MM.1S (cell line): ENCODE data around the gene KRTAP4-5.
"Not testable (repeated sequence)": the region's sequence is repeated elsewhere in the genome, so short reads cannot be mapped to it uniquely, and the experiment has no call there.

Experiments
- DNase-seq: peaks from one replicate; pipeline ENCODE4 v3.0.0-alpha.2; 2015
- H2AFZ ChIP-seq: fragments of 300-600 bp; sonication (generic); 2 replicates; pipeline ENCODE4 v1.6.0; 2016; ENCODE audit warnings: antibody characterized with exemption, low read length
- H3F3A ChIP-seq: fragments of 300-600 bp; sonication (generic); 2 replicates; pipeline ENCODE4 v1.6.1; 2016; ENCODE audit warnings: mild to moderate bottlenecking, antibody characterized with exemption, low read length, moderate library complexity, mixed read lengths; ENCODE audit not compliant: insufficient read depth
- H3K27ac ChIP-seq: fragments of 300-600 bp; sonication (generic); 2 replicates; pipeline ENCODE4 v1.5.1; 2016; ENCODE audit warnings: mild to moderate bottlenecking, low read length
- H3K27me3 ChIP-seq: fragments of 300-600 bp; sonication (generic); replicated peaks from 2 replicates; pipeline ENCODE4 v1.6.0; 2016; ENCODE audit warnings: low read length; ENCODE audit not compliant: insufficient read depth
- H3K36me3 ChIP-seq: fragments of 300-600 bp; sonication (generic); replicated peaks from 2 replicates; pipeline ENCODE4 v1.6.1; 2016; ENCODE audit warnings: mild to moderate bottlenecking, low read length, mixed read lengths; ENCODE audit not compliant: insufficient read depth
- H3K4me1 ChIP-seq: fragments of 300-600 bp; sonication (generic); 2 replicates; pipeline ENCODE4 v1.6.1; 2016; ENCODE audit warnings: low read length, mixed read lengths
- H3K4me2 ChIP-seq: fragments of 300-600 bp; sonication (generic); 2 replicates; pipeline ENCODE4 v1.6.0; 2016; ENCODE audit warnings: low read depth, low read length
- H3K4me3 ChIP-seq: fragments of 300-600 bp; sonication (generic); 2 replicates; pipeline ENCODE4 v1.5.1; 2016; ENCODE audit warnings: low read length, mixed read lengths
- H3K79me2 ChIP-seq: fragments of 300-600 bp; sonication (generic); 2 replicates; pipeline ENCODE4 v1.6.1; 2016; ENCODE audit warnings: mixed run types, low read length, mixed read lengths
- H3K9ac ChIP-seq: fragments of 300-600 bp; sonication (generic); 2 replicates; pipeline ENCODE4 v1.6.1; 2016; ENCODE audit warnings: low read length, mixed read lengths
- H3K9me2 ChIP-seq: fragments of 300-600 bp; sonication (generic); replicated peaks from 2 replicates; pipeline ENCODE4 v1.6.1; 2016; ENCODE audit warnings: mild to moderate bottlenecking, low read length, mixed read lengths; ENCODE audit not compliant: insufficient read depth
- H3K9me3 ChIP-seq: fragments of 300-600 bp; sonication (generic); replicated peaks from 2 replicates; pipeline ENCODE4 v1.6.1; 2016; ENCODE audit warnings: mild to moderate bottlenecking, low read length, mixed read lengths; ENCODE audit not compliant: insufficient read depth
- H4K20me1 ChIP-seq: fragments of 300-600 bp; sonication (generic); 2 replicates; pipeline ENCODE4 v1.6.1; 2016; ENCODE audit warnings: mild to moderate bottlenecking, low read length, moderate library complexity, mixed read lengths; ENCODE audit not compliant: insufficient read depth
- EZH2 ChIP-seq: fragments of 300-600 bp; sonication (generic); optimal IDR thresholded peaks from 2 replicates; pipeline ENCODE3; 2017; ENCODE audit warnings: low read depth, mild to moderate bottlenecking, antibody characterized with exemption, low read length, mixed read lengths
- EZH2phosphoT487 ChIP-seq: fragments of 300-600 bp; sonication (generic); IDR thresholded peaks from 2 replicates; pipeline ENCODE4 v1.6.1; 2018; ENCODE audit warnings: antibody characterized with exemption, low read length
- TF ChIP-seq, protein P1 (sequence below): fragments of 300-600 bp; sonication (generic); IDR thresholded peaks from 2 replicates; pipeline ENCODE4 v1.5.1; 2016; ENCODE audit warnings: antibody characterized with exemption, low read length, mixed read lengths

KRTAP4-5 gene

DNA sequence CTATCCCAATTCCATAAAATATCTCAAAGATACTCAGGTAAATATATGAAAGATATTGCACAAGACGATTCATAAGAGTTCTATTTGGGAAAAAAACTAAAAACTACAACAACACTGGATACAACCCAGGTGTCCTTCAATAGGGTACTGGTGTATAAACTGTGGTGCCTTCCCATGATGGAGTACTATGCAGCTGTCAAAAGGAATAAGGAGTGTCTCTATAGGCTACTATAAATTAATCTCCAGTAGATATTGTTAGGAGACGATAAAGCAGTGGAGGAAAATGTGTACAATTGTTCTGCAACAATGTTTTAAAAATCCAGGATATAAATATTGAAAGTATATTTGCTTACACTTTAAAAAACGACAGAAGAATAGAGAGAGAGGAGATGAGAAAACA is 23.2 kb downstream of the KRTAP4-5 start:
- no peaks in the 10 kb centered on the region for H3K9me3 ChIP-seq
- no peak overlapping the region for H2AFZ ChIP-seq

DNA sequence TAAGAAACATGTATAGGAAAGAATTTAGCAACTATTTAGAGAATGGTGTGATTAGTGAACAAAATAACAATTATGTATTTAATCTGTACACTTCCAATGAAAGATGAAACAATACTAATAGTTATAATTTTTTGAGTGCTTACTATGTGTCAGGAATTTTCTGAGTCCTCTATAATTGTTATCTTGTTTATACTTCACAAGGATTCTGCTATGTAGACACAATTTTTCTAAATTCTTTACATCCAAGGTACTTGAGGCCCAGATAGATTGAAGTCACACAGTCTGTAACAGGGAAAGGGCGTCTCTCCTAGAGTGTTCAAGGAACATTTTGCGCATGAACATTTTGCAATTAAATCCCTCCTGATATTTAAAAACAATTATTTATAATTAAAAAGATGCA is 24.6 kb downstream of the KRTAP4-5 start:
- no peak for DNase-seq
- H3F3A ChIP-seq: no peaks in the 10 kb centered on the region
- H3K79me2 ChIP-seq: no peaks in the 10 kb centered on the region
- no peaks in the 10 kb centered on the region for H3K9me3 ChIP-seq
- no peak overlapping the region for H3K27ac ChIP-seq
- no peak overlapping the region for H3K4me2 ChIP-seq
- H4K20me1 ChIP-seq: no peaks in the 10 kb centered on the region
- H3K27me3 ChIP-seq: no peaks in the 10 kb centered on the region
- no peaks in the 10 kb centered on the region for H3K4me1 ChIP-seq
- TF ChIP-seq EZH2 (no peak), EZH2phosphoT487 (no peak)
- TF ChIP-seq, protein P1, sequence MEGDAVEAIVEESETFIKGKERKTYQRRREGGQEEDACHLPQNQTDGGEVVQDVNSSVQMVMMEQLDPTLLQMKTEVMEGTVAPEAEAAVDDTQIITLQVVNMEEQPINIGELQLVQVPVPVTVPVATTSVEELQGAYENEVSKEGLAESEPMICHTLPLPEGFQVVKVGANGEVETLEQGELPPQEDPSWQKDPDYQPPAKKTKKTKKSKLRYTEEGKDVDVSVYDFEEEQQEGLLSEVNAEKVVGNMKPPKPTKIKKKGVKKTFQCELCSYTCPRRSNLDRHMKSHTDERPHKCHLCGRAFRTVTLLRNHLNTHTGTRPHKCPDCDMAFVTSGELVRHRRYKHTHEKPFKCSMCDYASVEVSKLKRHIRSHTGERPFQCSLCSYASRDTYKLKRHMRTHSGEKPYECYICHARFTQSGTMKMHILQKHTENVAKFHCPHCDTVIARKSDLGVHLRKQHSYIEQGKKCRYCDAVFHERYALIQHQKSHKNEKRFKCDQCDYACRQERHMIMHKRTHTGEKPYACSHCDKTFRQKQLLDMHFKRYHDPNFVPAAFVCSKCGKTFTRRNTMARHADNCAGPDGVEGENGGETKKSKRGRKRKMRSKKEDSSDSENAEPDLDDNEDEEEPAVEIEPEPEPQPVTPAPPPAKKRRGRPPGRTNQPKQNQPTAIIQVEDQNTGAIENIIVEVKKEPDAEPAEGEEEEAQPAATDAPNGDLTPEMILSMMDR: no peak
- no peaks in the 10 kb centered on the region for H3K36me3 ChIP-seq
- H3K9me2 ChIP-seq: no peaks in the 10 kb centered on the region
- H3K9ac ChIP-seq: no peak overlapping the region
- no peak overlapping the region for H3K4me3 ChIP-seq
- no peak overlapping the region for H2AFZ ChIP-seq

More for the DNA sequence above, 23.2 kb downstream of the KRTAP4-5 start:
- Histone ChIP-seq H3K79me2 (no peaks in the 10 kb centered on the region), H3K27me3 (no peaks in the 10 kb centered on the region), H3K36me3 (no peaks in the 10 kb centered on the region), H3K27ac (no peak overlapping the region), H3K9ac (no peak overlapping the region), H3K4me1 (no peaks in the 10 kb centered on the region), H3K4me3 (no peak overlapping the region), H3K4me2 (no peak overlapping the region), H3K9me2 (no peaks in the 10 kb centered on the region), H4K20me1 (no peaks in the 10 kb centered on the region), H3F3A (no peaks in the 10 kb centered on the region)
- no peak for DNase-seq
- TF ChIP-seq, protein P1: no peak
- TF ChIP-seq EZH2: no peak
- no peak for TF ChIP-seq EZH2phosphoT487

DNA sequence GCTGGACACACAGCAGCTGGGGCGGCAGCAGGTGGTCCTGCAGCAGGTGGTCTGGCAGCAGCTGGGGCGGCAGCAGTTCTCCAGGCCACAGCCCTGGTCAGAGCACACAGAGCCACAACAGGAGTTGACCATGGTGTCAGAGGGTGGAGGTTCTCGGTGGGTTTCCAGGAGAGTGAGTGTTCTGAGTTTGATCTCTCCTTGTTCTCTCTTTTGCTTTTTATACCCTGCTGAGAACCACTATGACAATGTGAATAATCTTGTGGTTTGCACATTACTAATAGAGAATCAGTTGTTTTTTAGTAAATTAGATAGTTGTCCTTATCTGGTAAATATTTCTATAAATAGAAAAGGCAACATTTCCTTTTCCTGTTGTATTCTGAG is 25.6 kb downstream of the KRTAP4-5 start, which contains the start of gene KRTAP4-12:
Gene KRTAP4-12 (minus strand): TSS at position 192 of the 381 bp plus-strand sequence. CDS start 60 bp downstream, at position 132.
- H3K27me3 ChIP-seq, H3K4me2 ChIP-seq, H3K27ac ChIP-seq, H3K4me1 ChIP-seq, H3K4me3 ChIP-seq, H3K9me2 ChIP-seq, H3F3A ChIP-seq, H3K9ac ChIP-seq, H3K36me3 ChIP-seq, H3K9me3 ChIP-seq, DNase-seq, H3K79me2 ChIP-seq, H2AFZ ChIP-seq, H4K20me1 ChIP-seq: not testable (repeated sequence)

DNA sequence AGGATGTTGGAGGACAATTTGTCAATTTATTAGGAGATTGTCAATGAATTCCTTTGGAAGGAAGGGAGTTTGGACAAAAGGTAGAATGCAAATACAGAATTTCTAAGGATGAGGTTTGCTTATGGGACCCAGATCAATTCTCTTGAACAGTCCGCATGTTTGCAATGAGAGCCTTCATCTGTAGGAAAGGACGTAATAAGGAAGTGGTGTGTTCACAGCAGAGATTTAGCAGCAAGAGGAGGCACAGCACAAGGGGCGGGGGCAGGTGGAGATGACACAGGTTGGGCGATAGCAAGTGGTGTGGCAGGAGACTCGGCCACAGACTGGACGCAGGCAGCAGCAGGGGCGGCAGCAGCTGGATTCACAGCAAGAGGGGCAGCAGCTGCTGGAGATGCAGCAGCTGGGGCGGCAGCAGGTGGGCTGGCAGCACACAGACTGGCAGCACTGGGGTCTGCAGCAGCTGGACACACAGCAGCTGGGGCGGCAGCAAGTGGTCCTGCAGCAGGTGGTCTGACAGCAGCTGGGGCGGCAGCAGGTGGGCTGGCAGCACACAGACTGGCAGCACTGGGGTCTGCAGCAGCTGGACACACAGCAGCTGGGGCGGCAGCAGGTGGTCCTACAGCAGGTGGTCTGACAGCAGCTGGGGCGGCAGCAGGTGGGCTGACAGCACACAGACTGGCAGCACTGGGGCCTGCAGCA is 26.2 kb downstream of the KRTAP4-5 start:
- H2AFZ ChIP-seq, H3K36me3 ChIP-seq, H3K27me3 ChIP-seq, H3K4me2 ChIP-seq, H3K79me2 ChIP-seq, H3K4me3 ChIP-seq, H3K9ac ChIP-seq, H3F3A ChIP-seq, H3K4me1 ChIP-seq, H3K27ac ChIP-seq, H3K9me3 ChIP-seq, H3K9me2 ChIP-seq, H4K20me1 ChIP-seq, DNase-seq: not testable (repeated sequence)
